HL-60 (cell line): Measurements from ENCODE around the gene PSMC3IP.

ENCODE experiments used
- DNase-seq, 2 experiments: peaks; one replicate each; pipeline ENCODE4 v3.0.0-alpha.2; 2010 to 2020; ENCODE audit warnings: low read depth in 1 of 2, low spot score in 1 of 2
- H3K27ac ChIP-seq: fragments of 250-450 bp; sonication (Bioruptor Pico); replicated peaks from 2 replicates; pipeline ENCODE4 v1.5.1; 2020; ENCODE audit warnings: mild to moderate bottlenecking, moderate library complexity
- H3K27me3 ChIP-seq: fragments of 250-450 bp; sonication (Bioruptor Pico); 2 replicates; pipeline ENCODE4 v1.5.1; 2021; ENCODE audit warnings: mild to moderate bottlenecking, moderate library complexity; ENCODE audit not compliant: insufficient read depth, poor library complexity, severe bottlenecking
- H3K4me3 ChIP-seq: replicated peaks from 2 replicates; pipeline ENCODE4 v1.5.1; 2011; ENCODE audit warnings: mild to moderate bottlenecking, control low read depth, low read length; ENCODE audit not compliant: insufficient read depth
- GABPA ChIP-seq: IDR thresholded peaks from 2 replicates; pipeline ENCODE4 v1.6.1; 2012; ENCODE audit warnings: low read depth
- POLR2AphosphoS5 ChIP-seq: IDR thresholded peaks from 2 replicates; pipeline ENCODE4 v1.6.1; 2012; ENCODE audit warnings: low read depth
- SPI1 ChIP-seq: IDR thresholded peaks from 2 replicates; pipeline ENCODE4 v1.6.1; 2012; ENCODE audit warnings: low read depth, mild to moderate bottlenecking, borderline replicate concordance
- TF ChIP-seq, protein P1 (sequence below): IDR thresholded peaks from 2 replicates; pipeline ENCODE4 v1.6.1; 2012; ENCODE audit warnings: low read depth; ENCODE audit not compliant: insufficient replicate concordance
- TF ChIP-seq, protein P2 (sequence below): IDR thresholded peaks from one replicate; pipeline ENCODE4 v1.5.1; 2011; ENCODE audit warnings: low read length, control low read depth, inconsistent platforms; ENCODE audit not compliant: insufficient read depth

The PSMC3IP gene

DNA sequence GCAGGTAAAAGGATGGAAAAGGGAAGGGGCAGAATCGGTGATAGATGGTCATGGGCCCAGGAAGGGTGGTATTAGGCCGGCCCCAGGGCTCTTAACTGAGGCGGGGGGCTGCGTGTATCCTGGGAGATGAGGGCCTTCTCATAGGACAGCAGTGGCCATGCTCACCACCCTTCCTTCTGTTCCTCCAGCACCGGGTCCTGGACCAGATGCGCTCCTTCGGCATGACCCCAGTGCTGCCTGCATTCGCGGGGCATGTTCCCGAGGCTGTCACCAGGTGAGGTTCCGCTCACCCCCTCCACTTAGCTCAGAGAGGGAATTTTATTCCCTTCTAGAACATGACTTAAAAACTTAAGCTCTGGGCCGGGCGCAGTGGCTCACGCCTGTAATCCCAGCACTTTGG, 39.0 kb downstream of the PSMC3IP start:
- DNase-seq: no peak
- Histone ChIP-seq H3K27ac (no peak overlapping the region), H3K27me3 (no peaks in the 10 kb centered on the region), H3K4me3 (no peak overlapping the region)
- TF ChIP-seq, protein P1, sequence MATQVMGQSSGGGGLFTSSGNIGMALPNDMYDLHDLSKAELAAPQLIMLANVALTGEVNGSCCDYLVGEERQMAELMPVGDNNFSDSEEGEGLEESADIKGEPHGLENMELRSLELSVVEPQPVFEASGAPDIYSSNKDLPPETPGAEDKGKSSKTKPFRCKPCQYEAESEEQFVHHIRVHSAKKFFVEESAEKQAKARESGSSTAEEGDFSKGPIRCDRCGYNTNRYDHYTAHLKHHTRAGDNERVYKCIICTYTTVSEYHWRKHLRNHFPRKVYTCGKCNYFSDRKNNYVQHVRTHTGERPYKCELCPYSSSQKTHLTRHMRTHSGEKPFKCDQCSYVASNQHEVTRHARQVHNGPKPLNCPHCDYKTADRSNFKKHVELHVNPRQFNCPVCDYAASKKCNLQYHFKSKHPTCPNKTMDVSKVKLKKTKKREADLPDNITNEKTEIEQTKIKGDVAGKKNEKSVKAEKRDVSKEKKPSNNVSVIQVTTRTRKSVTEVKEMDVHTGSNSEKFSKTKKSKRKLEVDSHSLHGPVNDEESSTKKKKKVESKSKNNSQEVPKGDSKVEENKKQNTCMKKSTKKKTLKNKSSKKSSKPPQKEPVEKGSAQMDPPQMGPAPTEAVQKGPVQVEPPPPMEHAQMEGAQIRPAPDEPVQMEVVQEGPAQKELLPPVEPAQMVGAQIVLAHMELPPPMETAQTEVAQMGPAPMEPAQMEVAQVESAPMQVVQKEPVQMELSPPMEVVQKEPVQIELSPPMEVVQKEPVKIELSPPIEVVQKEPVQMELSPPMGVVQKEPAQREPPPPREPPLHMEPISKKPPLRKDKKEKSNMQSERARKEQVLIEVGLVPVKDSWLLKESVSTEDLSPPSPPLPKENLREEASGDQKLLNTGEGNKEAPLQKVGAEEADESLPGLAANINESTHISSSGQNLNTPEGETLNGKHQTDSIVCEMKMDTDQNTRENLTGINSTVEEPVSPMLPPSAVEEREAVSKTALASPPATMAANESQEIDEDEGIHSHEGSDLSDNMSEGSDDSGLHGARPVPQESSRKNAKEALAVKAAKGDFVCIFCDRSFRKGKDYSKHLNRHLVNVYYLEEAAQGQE: no peak
- TF ChIP-seq POLR2AphosphoS5 (no peak), GABPA (no peak), SPI1 (no peak)
- TF ChIP-seq, protein P2, sequence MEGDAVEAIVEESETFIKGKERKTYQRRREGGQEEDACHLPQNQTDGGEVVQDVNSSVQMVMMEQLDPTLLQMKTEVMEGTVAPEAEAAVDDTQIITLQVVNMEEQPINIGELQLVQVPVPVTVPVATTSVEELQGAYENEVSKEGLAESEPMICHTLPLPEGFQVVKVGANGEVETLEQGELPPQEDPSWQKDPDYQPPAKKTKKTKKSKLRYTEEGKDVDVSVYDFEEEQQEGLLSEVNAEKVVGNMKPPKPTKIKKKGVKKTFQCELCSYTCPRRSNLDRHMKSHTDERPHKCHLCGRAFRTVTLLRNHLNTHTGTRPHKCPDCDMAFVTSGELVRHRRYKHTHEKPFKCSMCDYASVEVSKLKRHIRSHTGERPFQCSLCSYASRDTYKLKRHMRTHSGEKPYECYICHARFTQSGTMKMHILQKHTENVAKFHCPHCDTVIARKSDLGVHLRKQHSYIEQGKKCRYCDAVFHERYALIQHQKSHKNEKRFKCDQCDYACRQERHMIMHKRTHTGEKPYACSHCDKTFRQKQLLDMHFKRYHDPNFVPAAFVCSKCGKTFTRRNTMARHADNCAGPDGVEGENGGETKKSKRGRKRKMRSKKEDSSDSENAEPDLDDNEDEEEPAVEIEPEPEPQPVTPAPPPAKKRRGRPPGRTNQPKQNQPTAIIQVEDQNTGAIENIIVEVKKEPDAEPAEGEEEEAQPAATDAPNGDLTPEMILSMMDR: no peak

DNA sequence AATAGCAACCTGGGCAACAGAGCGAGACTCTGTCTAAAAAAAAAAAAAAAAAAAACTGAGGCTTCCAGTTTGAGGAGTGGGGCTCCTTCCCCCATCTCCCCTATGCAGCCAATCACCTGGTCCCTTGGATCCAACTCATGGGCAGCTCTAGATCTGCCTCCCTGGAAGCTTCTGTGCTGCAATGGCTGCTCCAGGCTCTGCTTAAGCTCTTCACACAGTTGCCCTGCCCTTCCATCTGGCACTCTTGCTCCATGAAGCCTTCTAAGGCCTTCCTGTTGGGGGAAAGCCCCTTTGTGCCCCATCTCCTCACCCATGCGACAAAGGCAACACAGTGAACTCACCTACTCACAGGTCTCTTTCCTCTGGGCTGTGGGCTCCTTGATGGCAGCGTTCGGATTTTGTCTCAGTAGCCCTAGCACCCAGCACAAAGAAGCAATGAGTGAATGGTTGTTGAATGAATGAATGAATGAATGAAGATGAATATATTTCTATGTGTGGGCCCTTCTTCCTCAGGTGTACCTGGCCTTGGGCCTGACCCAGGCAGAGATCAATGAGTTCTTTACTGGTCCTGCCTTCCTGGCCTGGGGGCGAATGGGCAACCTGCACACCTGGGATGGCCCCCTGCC, 39.6 kb downstream of the PSMC3IP start:
- no peak for DNase-seq
- TF ChIP-seq, protein P2: no peak
- no peak for TF ChIP-seq GABPA
- TF ChIP-seq, protein P1: no peak
- TF ChIP-seq SPI1: no peak
- no peak for TF ChIP-seq POLR2AphosphoS5
- H3K4me3 ChIP-seq: no peak overlapping the region
- no peaks in the 10 kb centered on the region for H3K27me3 ChIP-seq
- H3K27ac ChIP-seq: no peak overlapping the region

DNA sequence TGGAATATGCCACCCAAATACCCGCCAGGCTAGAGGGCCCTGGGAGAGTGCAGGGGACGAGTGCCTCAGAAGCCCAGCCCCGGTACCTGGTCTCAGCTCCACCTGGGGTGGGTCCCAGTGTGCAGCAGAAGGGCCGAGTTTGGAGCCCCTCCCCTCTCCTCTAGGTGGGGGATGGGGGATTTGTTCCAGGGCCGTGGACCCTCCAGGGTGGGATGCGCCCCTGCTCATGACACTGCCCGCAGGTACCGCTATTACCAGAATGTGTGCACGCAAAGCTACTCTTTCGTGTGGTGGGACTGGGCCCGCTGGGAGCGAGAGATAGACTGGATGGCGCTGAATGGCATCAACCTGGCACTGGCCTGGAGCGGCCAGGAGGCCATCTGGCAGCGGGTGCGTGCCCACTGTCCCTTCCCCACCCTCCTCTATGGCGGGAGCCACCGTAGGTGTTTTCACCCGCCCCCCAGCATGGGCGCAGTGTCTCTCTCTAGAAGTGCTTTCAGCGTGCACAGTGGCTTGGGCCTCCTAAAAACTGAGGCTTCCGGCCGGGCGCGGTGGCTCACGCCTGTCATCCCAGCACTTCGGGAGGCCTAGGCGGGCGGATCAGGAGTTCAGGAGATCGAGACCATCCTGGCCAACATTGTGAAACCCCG, 40.2 kb downstream of the PSMC3IP start:
- Histone ChIP-seq H3K27ac (peak overlapping the region; percentile 71), H3K27me3 (no peaks in the 10 kb centered on the region), H3K4me3 (peak overlapping the region; percentile 74)
- DNase-seq: no peak
- TF ChIP-seq POLR2AphosphoS5: no peak
- no peak for TF ChIP-seq GABPA
- TF ChIP-seq, protein P1: no peak
- TF ChIP-seq, protein P2: no peak
- TF ChIP-seq SPI1: no peak
